ENCODE results near the gene SPECC1.
"Not testable (repeated sequence)": the region's sequence is repeated elsewhere in the genome, so short reads cannot be mapped to it uniquely, and the experiment has no call there.

Gene SPECC1, protein sequence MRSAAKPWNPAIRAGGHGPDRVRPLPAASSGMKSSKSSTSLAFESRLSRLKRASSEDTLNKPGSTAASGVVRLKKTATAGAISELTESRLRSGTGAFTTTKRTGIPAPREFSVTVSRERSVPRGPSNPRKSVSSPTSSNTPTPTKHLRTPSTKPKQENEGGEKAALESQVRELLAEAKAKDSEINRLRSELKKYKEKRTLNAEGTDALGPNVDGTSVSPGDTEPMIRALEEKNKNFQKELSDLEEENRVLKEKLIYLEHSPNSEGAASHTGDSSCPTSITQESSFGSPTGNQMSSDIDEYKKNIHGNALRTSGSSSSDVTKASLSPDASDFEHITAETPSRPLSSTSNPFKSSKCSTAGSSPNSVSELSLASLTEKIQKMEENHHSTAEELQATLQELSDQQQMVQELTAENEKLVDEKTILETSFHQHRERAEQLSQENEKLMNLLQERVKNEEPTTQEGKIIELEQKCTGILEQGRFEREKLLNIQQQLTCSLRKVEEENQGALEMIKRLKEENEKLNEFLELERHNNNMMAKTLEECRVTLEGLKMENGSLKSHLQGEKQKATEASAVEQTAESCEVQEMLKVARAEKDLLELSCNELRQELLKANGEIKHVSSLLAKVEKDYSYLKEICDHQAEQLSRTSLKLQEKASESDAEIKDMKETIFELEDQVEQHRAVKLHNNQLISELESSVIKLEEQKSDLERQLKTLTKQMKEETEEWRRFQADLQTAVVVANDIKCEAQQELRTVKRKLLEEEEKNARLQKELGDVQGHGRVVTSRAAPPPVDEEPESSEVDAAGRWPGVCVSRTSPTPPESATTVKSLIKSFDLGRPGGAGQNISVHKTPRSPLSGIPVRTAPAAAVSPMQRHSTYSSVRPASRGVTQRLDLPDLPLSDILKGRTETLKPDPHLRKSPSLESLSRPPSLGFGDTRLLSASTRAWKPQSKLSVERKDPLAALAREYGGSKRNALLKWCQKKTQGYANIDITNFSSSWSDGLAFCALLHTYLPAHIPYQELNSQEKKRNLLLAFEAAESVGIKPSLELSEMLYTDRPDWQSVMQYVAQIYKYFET

DNA sequence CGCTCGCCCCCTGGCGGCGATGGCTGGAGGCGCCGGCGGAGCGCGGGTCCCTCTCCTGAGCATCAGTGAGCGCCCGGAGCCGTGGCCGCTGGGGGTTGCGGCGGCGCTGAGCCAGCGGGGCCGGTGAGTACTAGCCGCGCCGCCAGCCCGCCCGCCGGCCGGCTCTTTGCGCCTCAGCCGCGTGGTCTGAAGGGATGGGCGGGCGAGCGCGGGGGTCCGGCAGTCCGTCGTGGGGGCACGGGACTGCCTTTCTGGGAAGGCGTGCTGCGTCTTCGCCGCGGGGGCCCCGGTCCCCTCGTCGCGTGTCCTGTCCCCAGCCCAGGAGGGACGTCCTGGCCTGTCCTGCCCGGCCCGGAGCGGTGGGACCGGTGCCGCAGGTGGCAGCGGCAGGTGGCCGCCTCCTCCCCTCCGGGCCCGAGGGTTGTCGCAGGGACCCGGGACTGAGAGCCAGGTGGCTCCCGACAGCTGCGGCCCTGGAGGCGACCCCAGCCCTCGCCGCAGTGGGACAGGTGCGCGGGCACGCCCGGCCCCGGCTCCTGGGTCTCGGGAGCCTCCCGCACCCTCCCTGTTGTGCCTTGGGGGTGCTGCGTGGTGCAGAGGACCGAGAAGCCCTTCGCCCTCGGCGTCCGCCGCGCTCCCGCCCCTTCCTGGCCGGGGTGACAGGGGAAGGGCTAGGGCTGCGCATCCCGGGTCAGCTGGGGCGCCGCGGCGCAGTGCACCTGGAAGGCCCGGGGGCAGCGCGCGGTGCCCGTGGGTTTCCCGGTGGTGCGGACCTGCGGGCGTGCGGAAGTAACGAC is at the start of gene SPECC1:
Gene SPECC1 (plus strand): TSS at position 58 of the 797 bp plus-strand sequence. CDS start 87,293 bp downstream, outside the sequence.
- peak; percentile 86 for DNase-seq

DNA sequence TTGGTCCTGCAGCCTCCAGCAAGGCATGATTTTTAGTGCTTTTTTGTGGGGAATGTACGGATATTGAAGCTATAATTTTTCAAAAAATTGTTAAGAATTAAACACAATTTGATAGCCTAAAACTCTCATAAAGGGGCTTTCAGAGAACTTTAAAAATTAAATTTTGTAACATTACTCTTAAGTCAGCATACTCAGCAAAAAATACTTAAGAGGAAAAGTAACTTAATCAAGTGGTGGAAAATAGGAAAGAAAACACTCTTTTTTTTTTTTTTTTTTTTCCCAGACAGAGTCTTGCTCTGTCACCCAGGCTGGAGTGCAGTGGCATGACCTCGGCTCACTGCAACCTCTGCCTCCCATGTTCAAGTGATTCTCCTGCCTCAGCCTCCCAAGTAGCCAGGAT is 46.2 kb upstream of the SPECC1 start:
- DNase-seq = not testable (repeated sequence)

DNA sequence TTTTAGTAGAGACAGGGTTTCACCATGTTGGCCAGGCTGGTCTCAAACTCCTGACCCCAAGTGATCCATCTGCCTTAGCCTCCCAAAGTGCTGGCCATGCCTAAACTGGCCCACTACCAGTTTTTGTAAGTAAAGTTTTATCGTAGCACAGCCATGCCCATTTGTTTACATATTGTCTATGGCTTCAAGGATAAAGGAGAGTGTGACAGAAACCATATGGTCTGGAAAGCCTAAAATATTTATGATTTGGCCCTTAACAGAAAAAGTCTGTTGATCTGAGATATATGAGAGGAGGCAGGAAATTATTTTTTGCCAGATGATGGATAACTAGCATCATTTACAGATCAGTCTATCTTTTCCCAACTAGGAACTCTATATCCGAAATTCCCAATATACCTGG is 36.0 kb upstream of the SPECC1 start:
- DNase-seq = no peak

DNA sequence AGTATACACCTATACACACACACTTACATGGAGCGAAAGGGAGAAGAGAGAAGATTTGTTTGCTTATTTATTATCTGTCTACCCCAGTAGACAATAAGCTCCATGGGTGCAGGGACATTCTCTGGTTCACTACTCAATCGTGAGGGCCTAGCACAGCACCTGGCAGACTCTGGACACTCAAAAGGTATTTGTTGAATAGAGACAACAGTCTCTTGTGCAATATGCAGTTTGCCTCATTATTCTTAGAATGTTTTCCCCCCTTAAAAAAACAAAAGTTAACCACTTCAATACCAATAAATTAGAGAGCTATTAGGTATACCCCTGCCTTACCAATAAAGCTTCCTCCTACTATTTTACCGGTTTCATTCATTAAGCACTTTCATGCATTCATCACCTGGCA is 33.6 kb upstream of the SPECC1 start:
- no peak for DNase-seq

DNA sequence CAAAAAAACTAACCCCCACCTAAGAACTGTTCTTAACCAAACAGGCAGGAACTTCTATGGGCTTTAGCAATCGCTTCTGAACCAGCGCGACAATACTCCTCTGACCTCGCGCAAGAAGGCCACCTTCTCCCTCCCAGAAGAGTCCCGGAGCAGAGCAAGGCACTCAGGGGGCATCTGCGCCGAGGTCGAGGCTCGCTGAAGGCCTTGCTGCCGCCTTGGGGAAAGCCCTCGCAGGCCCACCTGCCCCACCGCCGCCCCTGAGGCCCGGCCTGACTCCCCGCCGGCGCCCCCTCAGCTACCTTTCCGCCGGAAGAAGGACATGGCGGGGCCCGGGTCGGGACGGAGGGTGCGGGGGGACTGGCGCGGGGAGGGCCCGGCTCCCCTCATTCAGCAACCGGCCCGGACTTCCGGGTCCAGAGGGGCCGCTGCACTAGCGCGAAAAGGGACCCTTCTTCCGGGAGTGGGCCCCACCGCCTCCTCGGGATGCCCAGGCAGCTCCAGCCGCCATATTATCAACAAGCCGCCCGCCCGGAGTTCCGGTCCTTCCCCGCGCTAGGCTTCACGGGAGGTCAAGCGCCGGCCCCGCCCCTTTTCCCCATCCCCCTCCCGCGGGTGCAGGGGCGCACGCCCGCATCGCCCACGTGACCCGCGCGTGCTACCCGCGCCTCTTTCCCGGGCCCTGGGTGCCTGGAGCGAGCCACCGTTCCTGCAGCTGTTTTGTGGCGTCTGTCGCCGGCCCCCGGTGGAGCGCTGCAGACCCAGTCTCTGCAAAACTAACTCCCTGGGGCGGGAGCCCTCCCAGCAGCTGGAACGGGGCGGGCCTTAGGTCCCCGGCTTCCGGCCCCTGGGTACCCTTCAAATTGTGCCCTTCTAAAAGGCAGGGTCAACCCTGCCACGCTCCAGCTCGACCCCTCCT is 31.6 kb upstream of the SPECC1 start, which contains the start of gene AKAP10:
Gene AKAP10 (minus strand): TSS at position 536 of the 916 bp plus-strand sequence. CDS start 149 bp downstream, at position 387.
- peak; percentile 96 for DNase-seq

DNA sequence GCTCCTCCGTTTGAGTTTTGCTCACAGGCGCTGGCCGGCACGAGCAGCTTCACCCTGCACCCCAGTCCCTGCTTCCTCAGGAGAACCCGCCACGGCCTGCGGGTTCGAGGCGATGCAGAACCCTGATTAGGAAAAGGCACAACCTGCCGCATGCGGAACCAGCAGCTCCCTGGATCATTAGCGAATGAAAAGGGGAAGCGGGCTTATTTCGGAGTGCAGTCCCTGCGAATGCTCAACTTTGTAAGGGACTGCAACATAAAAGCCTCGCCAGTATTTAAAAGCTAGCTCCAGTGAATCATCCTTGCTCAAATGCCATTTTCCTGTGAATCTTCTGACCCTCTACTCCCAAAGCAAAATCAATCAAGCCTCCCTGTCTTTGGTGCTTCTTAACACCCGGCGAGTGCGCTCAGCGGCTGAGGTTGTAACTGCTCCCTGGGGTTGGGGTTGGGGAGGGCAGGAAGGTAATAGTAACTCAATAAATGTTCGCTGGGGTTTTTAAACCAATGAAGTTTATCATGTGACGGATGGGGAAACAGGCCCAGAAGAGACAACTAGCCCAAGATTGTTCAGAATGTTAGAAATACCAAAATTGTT is 30.9 kb upstream of the SPECC1 start:
- peak; percentile 43 for DNase-seq

DNA sequence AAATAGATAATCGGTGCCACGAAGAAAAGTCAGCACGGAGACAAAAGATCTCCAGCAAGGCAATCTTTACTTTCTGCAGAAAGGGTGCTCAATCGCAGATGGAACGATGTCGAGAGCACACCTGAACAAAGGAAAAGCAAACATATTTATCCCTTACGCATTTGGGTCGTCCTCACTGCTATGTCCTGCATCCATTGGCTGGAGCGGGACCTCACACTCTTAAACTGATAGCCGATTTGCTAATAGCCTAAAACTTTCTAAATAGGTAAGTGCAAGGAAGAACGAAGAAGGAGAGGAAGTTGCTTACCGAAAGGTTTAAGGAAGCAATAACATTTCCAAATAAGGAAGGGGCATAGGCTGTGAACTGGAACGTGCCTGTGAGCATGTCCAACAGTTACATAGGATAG is 30.4 kb upstream of the SPECC1 start:
- DNase-seq = no peak

DNA sequence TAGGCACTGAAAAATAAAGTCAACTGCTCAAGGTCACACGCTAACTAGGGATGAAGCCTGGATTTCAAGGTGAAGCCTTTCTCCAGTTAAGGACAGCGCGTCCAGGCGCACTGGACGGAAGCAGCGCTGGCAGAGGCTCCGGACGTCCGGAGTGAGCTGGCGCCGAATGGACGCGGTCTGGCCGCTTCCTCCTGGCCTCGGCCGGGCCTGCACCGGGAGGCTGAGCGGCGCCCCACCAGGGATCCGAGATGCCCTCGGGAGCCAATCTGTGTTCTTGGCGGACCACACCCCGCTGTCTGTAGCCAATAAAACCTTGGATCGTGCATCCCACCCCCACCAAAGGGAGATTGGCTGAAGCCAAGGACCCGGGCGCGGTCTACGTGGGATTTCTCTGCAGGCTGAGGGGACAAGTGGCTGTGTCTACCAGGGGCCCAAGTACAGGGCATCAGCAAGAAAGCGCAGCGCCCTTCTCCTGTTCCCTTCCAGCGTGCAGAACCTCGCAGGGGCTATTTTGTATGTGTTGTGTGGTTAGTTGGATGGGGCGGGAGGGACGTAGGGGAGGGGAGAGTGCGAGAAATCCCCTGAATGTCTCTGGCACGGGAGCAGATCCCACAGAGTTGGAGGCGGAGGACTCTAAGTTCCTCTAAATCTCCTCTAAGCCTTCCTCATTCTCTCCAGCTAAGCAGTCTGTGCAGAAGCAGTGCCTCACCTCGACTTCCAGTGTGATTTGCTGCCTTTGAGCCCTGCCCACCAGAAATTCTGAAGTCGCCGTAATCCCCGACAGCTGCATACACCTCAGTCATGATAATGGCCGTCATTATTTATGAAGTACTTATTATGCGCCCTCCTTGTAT is 29.0 kb upstream of the SPECC1 start:
- no peak for DNase-seq

DNA sequence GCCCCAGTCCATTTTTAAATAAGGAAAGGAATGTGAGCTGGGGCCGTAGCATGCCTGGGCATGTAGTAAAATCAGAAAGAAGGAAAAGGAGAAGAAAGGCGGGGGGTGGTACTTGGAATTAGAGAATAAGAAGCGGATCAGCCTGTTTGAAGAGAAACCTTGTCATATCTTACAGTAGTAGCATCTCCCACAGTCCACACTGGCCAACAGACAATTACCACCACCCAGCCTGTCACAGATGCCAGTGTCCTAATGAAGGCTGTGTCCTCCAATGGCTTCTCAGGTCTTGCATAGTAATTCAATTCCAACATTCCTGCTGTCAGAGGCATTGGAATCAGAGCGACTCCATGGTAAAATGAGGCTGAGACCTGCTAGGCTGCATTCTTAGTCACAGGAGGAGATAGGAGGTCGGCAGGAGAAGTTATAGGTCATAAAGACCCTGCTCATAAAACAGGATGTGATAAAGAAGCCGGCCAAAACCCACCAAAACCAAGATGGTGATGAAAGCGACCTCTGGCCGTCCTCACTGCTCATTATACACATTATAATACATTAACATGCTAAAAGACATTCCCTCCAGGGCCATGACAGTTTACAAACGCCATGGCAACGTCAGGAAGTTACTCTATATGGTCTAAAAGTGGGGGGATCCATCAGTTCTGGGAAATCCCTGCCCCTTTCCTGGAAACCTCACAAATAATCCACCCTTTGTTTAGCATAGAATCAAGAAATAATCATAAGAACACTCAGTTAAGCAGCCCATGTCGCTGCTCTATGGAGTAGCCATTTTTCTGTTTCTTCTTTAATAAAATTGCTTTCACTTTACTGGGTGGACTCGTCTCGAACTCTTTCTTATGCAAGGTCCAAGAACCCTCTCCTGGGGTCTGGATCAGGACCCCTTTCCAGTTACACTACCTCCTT is 22.0 kb upstream of the SPECC1 start:
- DNase-seq = no peak

DNA sequence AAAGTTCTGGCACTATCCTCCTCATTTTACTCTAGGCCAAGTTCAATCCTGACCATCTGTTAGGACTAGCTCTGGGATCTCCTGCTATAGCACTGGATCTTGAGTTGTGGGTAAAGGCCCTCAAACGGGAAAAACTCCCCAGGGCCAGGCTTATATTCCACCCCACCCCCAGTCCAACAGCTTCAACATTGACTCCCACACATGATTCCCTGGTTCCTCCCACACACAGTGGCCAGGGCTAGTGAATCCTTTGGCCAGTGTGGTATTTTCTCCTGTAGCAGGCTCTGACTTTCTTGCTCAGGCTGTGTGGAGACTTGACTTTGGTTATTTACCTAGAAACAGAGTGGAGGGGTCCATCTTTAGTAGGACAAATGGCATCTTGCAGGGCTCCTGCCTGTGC is 21.3 kb upstream of the SPECC1 start:
- DNase-seq = no peak

DNA sequence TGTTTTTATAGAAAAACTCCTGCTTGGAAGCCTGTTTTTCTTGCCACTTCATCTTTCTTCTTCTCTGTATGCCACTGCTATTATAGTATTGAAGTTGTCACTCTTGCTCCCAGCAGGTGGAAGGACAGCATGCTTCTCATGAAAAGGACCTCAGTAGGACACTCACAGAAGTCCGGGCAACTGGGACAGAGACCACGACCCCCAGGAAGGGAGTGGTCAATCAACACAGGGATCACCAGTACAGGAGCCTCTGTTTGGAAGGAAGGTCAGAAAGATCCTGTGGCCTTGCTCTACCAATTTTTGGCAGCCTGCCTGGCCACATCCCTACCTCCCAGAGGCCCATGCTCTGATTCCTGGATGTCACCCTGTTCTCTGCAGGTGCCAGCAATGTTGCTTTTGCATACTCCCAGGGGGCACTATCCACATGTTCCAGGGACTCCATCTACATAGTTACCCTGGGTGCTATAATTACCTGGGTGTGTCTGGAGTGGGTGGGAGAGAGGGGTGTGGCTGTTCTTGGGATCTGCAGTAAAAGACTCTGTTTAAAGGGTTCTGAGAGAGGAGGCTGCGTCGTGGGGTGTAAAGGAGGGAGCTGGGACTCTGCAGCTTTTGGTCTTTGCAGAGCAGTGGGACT is 17.8 kb upstream of the SPECC1 start:
- DNase-seq = no peak

DNA sequence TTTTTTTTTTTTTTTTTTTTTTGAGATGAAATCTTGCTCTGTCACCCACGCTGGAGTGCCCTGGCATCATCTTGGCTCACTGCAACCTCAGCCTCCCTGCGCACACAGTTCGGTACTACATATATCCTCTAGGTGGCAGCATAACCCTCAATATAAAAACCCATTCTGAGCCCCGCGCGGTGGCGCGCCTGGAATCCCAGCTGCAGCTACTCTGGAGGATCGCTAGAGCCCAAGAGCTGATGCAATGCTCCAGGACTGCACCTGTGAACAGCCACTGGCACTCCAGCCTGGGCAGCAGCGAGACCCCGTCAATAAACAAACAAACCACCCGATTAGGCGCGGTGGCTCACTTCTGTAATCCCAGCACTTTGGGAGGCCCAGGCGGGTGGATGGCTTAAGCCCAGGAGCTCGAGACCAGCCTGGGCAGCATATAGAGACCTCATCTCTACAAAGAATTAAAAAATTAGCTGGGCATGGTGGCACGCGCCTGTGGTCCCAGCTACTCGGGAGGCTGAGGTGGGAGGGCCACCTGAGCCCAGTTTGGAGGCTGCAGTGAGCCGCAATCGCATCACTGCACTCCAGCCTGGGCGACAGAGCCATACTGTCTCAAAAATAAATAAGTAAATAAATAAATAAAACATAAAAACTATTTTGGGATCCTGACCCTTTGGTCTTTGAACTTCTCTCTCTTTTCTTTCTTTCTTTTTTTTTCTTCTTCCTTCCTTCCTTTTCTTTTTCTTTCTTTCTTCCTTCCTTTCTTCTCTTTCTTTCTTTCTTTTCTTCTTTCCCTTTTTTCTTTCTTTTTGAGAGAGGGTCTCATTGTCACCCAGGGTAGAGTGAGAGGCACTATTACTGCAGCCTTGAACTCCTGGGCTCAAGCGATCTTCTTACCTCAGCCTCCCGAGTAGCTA is 16.1 kb upstream of the SPECC1 start:
- peak; percentile 84 for DNase-seq

DNA sequence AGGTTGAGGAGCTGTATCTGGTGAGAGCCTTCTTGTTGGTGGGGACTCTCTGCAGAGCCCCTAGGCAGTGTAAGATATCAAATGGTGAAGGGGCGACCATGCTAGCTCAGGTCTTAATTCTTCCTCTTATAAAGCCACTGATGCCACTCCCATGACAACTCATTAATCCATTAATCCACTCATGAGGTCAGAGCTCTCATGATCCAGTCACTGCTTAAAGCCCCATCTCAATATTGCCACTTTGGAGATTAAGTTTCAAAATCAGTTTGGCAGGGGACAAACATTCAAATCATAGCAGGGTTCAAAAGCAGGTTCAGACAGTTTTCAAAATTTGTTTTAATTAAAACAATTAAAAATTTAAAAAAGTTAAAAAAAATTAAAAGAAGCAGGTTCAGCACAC is 13.1 kb upstream of the SPECC1 start:
- no peak for DNase-seq

DNA sequence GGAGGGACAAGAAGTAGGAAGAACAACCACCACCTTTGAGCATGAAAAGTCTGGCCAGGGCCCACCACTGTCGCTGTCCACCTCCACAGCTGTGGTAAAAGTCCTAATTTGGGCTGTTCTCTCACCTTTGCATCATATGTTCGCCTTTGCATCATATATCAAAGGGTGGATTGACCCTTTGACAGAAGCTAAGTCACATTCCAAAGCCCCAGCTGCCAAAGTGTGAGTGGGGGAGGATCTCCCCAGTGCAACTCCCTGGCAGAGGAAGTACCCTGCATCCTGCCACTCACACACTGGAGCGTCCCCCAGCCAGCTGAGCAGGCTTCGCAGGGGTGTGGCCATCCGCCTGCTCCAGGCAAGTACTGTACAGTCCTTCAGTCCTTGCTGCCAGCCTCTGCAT is 12.7 kb upstream of the SPECC1 start:
- DNase-seq = peak; percentile 9

DNA sequence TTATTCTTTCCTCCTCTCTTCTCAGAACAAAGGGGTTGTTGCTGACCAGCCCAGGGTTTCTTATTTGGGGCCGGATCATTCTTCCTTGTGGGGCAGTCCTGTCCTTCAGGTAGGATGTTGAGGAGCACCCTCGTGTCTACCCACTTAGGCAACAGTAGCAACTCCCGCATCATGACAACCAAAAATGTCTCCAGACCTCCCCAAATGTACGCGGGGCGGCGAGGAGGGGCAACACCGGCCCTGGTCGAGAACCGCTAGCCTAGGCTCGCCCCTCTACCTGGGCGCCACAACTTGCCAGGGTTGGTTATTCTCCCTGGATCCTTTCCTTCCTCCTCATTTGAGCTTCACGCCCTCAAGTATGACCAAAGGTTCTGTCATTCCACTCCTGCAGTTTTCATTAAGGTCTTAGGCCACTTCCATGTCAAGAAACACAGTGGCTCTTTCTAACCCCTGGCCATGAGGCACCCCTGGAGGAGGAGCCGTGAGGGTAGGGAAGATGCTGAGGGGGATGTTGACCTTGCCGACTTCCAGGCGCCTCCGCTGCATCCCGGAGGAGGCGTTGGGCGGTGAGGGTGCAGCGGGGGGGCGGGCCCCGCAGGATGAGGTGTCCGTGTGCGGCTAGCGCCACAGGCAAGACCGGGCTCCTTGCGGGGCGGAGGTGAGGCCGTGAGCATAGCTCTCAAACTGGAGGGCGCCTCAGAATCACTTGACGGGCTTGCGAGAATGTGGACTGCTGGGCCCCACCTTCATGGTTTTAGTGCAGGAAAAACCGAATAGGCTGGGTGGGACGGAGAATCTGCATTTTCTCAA is 712 bp upstream of the SPECC1 start:
- DNase-seq = peak; percentile 36

DNA sequence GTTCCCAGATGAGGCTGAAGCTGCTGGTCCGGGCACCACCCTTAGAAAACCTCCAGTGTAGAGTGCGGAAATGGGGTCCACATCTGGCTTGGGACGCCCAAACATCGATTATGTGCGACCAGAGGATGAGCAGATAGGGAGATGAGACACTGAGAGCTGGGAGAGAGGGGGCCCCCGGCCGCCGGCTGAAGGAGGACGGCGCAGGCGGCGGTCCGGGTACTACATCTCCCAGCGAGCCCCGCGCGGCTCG is 182 bp upstream of the SPECC1 start:
- no peak for DNase-seq

All from CD4-positive, alpha-beta T cell treated with Interleukin-17A for 4 hours (primary cell).